Memory B cell (primary cell): ENCODE results near the gene OR4M1.
"Not testable (repeated sequence)": the region's sequence is repeated elsewhere in the genome, so short reads cannot be mapped to it uniquely, and the experiment has no call there.

Experiments
- ATAC-seq: fragments of 150-1000 bp; cut with Tn5 transposase; 2 replicates; pipeline ENCODE4 v1.10.0; 2021; ENCODE audit warnings: low read depth, mild to moderate bottlenecking, moderate library complexity
- DNase-seq, 2 donors: peaks; one replicate each; pipeline ENCODE4 v3.0.0; 2022; ENCODE audit warnings: low spot score in 2 of 2
- H3K27ac Mint-ChIP-seq: one replicate; pipeline ENCODE4 v1.8.0; 2022; ENCODE audit warnings: mild to moderate bottlenecking, moderate library complexity, mixed read lengths
- H3K27me3 Mint-ChIP-seq: one replicate; pipeline ENCODE4 v1.8.0; 2022; ENCODE audit warnings: mixed read lengths
- H3K36me3 Mint-ChIP-seq: one replicate; pipeline ENCODE4 v1.8.0; 2022; ENCODE audit warnings: mild to moderate bottlenecking, mixed read lengths
- H3K4me1 Mint-ChIP-seq: one replicate; pipeline ENCODE4 v1.8.0; 2022; ENCODE audit warnings: mixed read lengths
- H3K4me3 Mint-ChIP-seq: one replicate; pipeline ENCODE4 v1.8.0; 2022; ENCODE audit warnings: mild to moderate bottlenecking, moderate library complexity, mixed read lengths
- H3K9me3 Mint-ChIP-seq: one replicate; pipeline ENCODE4 v1.8.0; 2022; ENCODE audit warnings: mixed read lengths

The OR4M1 gene, protein sequence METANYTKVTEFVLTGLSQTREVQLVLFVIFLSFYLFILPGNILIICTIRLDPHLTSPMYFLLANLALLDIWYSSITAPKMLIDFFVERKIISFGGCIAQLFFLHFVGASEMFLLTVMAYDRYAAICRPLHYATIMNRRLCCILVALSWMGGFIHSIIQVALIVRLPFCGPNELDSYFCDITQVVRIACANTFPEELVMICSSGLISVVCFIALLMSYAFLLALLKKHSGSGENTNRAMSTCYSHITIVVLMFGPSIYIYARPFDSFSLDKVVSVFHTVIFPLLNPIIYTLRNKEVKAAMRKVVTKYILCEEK

GRCh38 chr14:19773204-19773603, at the start of gene OR4M1:
TSS of gene OR4M1 (plus strand) at chr14:19773504. CDS start at chr14:19780323, 6,819 bp downstream.
- H3K36me3 Mint-ChIP-seq, H3K9me3 Mint-ChIP-seq, H3K4me1 Mint-ChIP-seq, H3K27ac Mint-ChIP-seq, DNase-seq, H3K27me3 Mint-ChIP-seq, ATAC-seq, H3K4me3 Mint-ChIP-seq: not testable (repeated sequence)

DNA sequence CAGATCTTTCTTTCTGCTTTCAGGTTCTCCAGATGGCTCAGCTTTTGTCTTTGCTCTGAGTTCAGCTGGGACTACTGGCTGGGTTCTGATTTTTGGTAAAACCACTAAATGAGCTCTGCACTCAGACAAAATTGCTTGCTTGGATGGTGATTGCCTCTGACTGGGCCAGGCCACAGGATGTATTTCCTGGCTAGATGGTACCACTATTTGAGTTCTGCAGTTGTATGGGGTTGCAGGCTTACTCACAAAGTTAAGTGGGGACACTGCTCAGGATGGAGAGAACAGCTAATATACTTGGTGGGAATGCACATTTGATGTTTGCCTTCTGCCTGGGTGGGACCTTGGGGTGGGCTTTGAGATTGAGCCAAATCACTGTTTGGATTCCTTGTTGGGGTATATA, 43.9 kb upstream of the OR4M1 start:
- ATAC-seq (no peak), DNase-seq (no peak)
- no peak overlapping the region for H3K4me3 Mint-ChIP-seq
- H3K27me3 Mint-ChIP-seq = no peaks in the 10 kb centered on the region
- no peak overlapping the region for H3K27ac Mint-ChIP-seq
- H3K36me3 Mint-ChIP-seq = no peaks in the 10 kb centered on the region
- H3K4me1 Mint-ChIP-seq = no peaks in the 10 kb centered on the region
- peaks cover 5% of the 10 kb centered on the region for H3K9me3 Mint-ChIP-seq

DNA sequence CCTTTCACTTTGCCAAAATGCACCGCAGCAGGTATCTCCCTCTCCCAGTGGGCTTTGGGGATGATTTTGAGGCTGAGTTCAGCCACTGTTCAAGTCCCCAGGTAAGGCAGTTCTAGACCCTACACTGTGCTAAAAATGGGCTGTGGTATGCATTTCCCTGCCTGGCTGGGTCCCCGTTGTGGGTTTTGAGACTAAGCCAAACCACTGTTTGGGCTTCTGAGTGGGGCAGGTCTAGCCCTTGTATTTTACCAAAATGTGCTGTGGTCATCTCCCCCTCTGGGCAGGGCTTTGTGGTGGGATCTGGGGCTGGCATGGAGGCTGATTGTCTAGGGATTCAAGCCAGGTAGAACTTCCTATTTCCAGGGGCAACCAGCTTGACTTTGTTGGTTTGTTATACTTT, 43.5 kb upstream of the OR4M1 start:
- Mint-ChIP-seq H3K27me3 (no peaks in the 10 kb centered on the region), H3K36me3 (no peaks in the 10 kb centered on the region), H3K4me3 (no peak overlapping the region), H3K27ac (no peak overlapping the region), H3K9me3 (peaks cover 5% of the 10 kb centered on the region), H3K4me1 (no peaks in the 10 kb centered on the region)
- DNase-seq (no peak), ATAC-seq (no peak)

DNA sequence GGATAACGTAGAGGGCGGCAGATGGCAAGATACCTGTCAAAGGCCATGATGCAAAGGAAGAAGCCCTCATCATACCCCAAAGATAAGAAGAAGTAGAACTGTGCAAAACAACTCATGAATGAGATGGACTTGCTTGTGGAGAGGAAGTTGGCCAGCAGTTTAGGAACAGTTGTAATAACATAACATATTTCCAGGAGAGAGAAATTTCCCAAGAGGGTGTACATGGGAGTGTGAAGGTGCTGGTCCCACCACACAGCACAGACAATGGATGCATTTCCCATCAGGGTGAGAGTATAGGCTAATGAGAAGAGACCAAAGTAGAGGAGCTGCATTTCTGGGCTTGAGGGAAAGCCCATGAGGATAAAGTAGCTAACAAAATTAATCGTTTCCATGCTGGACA, 39.4 kb upstream of the OR4M1 start:
- DNase-seq, ATAC-seq, H3K9me3 Mint-ChIP-seq, H3K27ac Mint-ChIP-seq, H3K36me3 Mint-ChIP-seq, H3K4me1 Mint-ChIP-seq, H3K27me3 Mint-ChIP-seq, H3K4me3 Mint-ChIP-seq: not testable (repeated sequence)

- Mint-ChIP-seq H3K27me3 (no peaks in the 10 kb centered on the region), H3K4me3 (no peak within 1 kb of the TSS), H3K4me1 (no peaks in the 10 kb centered on the region), H3K27ac (no peak within 1 kb of the TSS), H3K36me3 (no peaks in the 10 kb centered on the region), H3K9me3 (peaks cover 3% of the 10 kb centered on the region)
- ATAC-seq (no peak), DNase-seq (no peak)
Observed at GRCh38 chr14:19743256-19743655, 30.0 kb upstream of the OR4M1 start, which contains the start of gene OR4Q3. TSS of gene OR4Q3 (plus strand) at chr14:19743571.

DNA sequence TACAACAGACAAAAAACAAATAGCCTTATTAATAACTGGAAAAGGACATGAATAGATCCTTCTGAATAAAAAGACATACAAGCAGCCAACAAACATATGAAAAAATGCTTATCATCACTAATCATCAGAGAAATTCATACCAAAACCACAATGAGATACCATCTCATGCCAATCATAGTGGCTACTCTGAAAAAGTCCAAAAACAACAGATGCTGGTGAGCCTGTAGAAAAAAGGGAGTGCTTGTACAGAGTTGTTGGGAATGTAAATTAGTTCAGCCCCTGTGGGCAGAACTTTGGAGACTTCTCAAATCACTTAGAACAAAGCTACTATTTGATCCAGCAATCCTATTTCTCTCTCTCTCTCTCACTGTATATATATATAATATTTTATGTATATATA, 21.0 kb upstream of the OR4M1 start:
- H3K4me1 Mint-ChIP-seq = not testable (repeated sequence)

GRCh38 chr14:19754172-19754571, 19.1 kb upstream of the OR4M1 start:
- DNase-seq = no peak
- Mint-ChIP-seq H3K9me3 (peaks cover 1% of the 10 kb centered on the region), H3K4me3 (no peak overlapping the region), H3K36me3 (no peaks in the 10 kb centered on the region), H3K4me1 (no peaks in the 10 kb centered on the region), H3K27ac (no peak overlapping the region), H3K27me3 (no peaks in the 10 kb centered on the region)
- ATAC-seq = no peak

More for the DNA sequence above, 21.0 kb upstream of the OR4M1 start:
- not testable (repeated sequence) for H3K27me3 Mint-ChIP-seq, H3K27ac Mint-ChIP-seq, H3K9me3 Mint-ChIP-seq, H3K36me3 Mint-ChIP-seq, DNase-seq, ATAC-seq, H3K4me3 Mint-ChIP-seq

DNA sequence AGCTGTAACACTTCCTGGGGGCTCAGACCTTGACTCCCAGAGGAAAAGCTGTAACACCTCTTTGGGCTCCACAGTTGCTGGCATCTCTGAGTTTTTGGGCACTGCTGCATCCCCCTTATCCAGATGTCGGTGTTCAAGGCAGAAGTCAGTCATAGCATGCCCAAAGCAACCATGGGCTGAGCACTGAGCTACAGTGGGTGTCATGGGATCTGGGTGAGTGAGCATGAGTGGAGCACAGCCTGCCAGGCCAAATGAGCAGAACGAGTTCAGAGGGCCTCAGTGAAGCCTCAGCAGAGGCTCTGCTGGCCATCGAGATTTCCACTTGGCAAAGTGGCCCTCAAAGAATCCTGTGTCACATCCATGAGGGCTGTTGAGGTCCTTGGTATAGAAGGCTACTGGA, 1.8 kb upstream of the OR4M1 start:
- ATAC-seq, H3K27me3 Mint-ChIP-seq, H3K9me3 Mint-ChIP-seq, H3K4me3 Mint-ChIP-seq, H3K27ac Mint-ChIP-seq, H3K4me1 Mint-ChIP-seq, DNase-seq, H3K36me3 Mint-ChIP-seq: not testable (repeated sequence)

DNA sequence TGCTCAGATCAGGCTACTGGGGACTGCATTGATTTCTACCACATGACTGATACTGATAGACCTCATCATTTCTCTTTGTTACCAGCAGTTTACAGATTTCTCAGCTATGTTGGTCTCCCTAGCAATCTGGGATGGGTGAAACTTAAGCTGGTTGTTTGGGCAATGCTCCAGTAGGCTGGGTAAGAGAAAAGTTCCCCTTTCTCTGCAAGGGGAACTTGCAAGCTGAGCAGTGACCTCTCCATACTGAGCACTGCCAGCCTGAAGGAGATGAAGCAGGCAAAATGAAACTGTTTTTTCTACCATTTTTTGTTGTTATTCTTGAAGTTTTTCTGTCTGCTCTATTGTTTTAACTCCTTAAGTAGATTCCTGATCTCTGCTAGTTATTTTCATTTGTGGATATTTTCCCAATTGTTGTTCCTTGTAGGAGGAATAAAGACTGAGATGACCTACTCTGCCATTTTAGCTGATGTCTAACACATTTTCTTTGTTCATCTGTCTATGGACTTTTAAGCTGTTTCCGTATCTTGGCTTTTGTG, 1.3 kb upstream of the OR4M1 start:
- H3K27ac Mint-ChIP-seq = no peak overlapping the region
- H3K4me1 Mint-ChIP-seq = no peaks in the 10 kb centered on the region
- no peaks in the 10 kb centered on the region for H3K27me3 Mint-ChIP-seq
- H3K36me3 Mint-ChIP-seq = no peaks in the 10 kb centered on the region
- DNase-seq (no peak), ATAC-seq (no peak)
- no peak overlapping the region for H3K4me3 Mint-ChIP-seq
- peaks cover 5% of the 10 kb centered on the region for H3K9me3 Mint-ChIP-seq

GRCh38 chr14:19772454-19772853, 850 bp upstream of the OR4M1 start:
- ATAC-seq, H3K27ac Mint-ChIP-seq, H3K4me3 Mint-ChIP-seq, H3K9me3 Mint-ChIP-seq, H3K36me3 Mint-ChIP-seq, H3K4me1 Mint-ChIP-seq, H3K27me3 Mint-ChIP-seq, DNase-seq: not testable (repeated sequence)

GRCh38 chr14:19775587-19775986, 2.3 kb downstream of the OR4M1 start:
- no peak for ATAC-seq
- Mint-ChIP-seq H3K9me3 (peaks cover 4% of the 10 kb centered on the region), H3K4me3 (no peak overlapping the region), H3K4me1 (no peaks in the 10 kb centered on the region), H3K27ac (no peak overlapping the region), H3K36me3 (no peaks in the 10 kb centered on the region), H3K27me3 (peaks cover 2% of the 10 kb centered on the region)
- no peak for DNase-seq

DNA sequence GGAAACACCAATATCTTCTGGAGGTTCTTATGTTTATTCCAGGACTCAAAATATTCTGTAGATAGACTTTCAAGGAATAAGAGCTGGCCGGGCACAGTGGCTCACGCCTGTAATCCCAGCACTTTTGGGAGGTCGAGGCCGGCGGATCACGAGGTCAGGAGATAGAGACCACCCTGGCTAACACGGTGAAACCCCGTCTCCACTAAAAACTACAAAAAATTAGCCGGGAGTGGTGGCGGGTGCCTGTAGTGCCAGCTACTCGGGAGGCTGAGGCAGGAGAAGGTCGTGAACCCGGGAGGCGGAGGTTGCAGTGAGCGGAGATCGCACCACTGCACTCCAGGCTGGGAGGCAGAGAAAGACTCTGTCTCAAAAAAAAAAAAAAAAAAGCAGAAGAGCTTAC, 12.5 kb downstream of the OR4M1 start:
- not testable (repeated sequence) for DNase-seq, H3K4me3 Mint-ChIP-seq, H3K27me3 Mint-ChIP-seq, ATAC-seq, H3K36me3 Mint-ChIP-seq, H3K9me3 Mint-ChIP-seq, H3K4me1 Mint-ChIP-seq, H3K27ac Mint-ChIP-seq

- not testable (repeated sequence) for H3K27me3 Mint-ChIP-seq, H3K27ac Mint-ChIP-seq, H3K9me3 Mint-ChIP-seq, DNase-seq, H3K4me1 Mint-ChIP-seq, ATAC-seq, H3K4me3 Mint-ChIP-seq, H3K36me3 Mint-ChIP-seq
Observed at GRCh38 chr14:19787318-19787717, 14.0 kb downstream of the OR4M1 start.

- not testable (repeated sequence) for H3K27me3 Mint-ChIP-seq, H3K4me1 Mint-ChIP-seq, H3K4me3 Mint-ChIP-seq, H3K27ac Mint-ChIP-seq, H3K9me3 Mint-ChIP-seq, H3K36me3 Mint-ChIP-seq, DNase-seq, ATAC-seq
Observed at GRCh38 chr14:19788150-19788549, 14.8 kb downstream of the OR4M1 start.

GRCh38 chr14:19796520-19797108, 23.3 kb downstream of the OR4M1 start:
- H3K4me1 Mint-ChIP-seq, DNase-seq, H3K4me3 Mint-ChIP-seq, H3K27ac Mint-ChIP-seq, H3K9me3 Mint-ChIP-seq, ATAC-seq, H3K27me3 Mint-ChIP-seq, H3K36me3 Mint-ChIP-seq: not testable (repeated sequence)
